ENCODE results near the gene CHRM2. TPM values are rescaled to one million over a fixed set of nuclear protein-coding genes. Genes with fewer than 3 reads are reported as not detected.

Gene CHRM2
- total RNA-seq, 1 donor, result 26.4 TPM

GRCh38 chr7:137007001-137007694 is 138.7 kb downstream of the CHRM2 start:
- no peak for TF ChIP-seq CTCF (IDR thresholded peaks at IDR 0.05; ENCODE audit: insufficient read depth, low read length)
- no peak for DNase-seq (ENCODE audit: low read depth)
- H3K4me3 ChIP-seq (ENCODE audit: low read depth, low read length), result no peak overlapping the region

- DNase-seq (ENCODE audit: low read depth), result no peak
- no peak for TF ChIP-seq CTCF (IDR thresholded peaks at IDR 0.05; ENCODE audit: insufficient read depth, low read length)
- H3K4me3 ChIP-seq (ENCODE audit: low read depth, low read length), result no peak overlapping the region
Observed at GRCh38 chr7:137009404-137009803, 141.0 kb downstream of the CHRM2 start.

- no peak for DNase-seq (ENCODE audit: low read depth)
Observed at GRCh38 chr7:137015015-137015414, 146.6 kb downstream of the CHRM2 start.

GRCh38 chr7:137017221-137017620 is 148.8 kb downstream of the CHRM2 start:
- H3K4me3 ChIP-seq (ENCODE audit: low read depth, low read length), result no peak overlapping the region
- no peak for TF ChIP-seq CTCF (IDR thresholded peaks at IDR 0.05; ENCODE audit: insufficient read depth, low read length)
- no peak for DNase-seq (ENCODE audit: low read depth)

More at GRCh38 chr7:137015015-137015414, 146.6 kb downstream of the CHRM2 start:
- TF ChIP-seq CTCF (IDR thresholded peaks at IDR 0.05; ENCODE audit: insufficient read depth, low read length), result no peak
- H3K4me3 ChIP-seq (ENCODE audit: low read depth, low read length), result no peak overlapping the region

GRCh38 chr7:137018468-137018867 is 150.0 kb downstream of the CHRM2 start:
- DNase-seq (ENCODE audit: low read depth), result no peak
- TF ChIP-seq CTCF (IDR thresholded peaks at IDR 0.05; ENCODE audit: insufficient read depth, low read length), result no peak

GRCh38 chr7:137020351-137020750 is 151.9 kb downstream of the CHRM2 start:
- no peak overlapping the region for H3K4me3 ChIP-seq (ENCODE audit: low read depth, low read length)

More at GRCh38 chr7:137018468-137018867, 150.0 kb downstream of the CHRM2 start:
- H3K4me3 ChIP-seq (ENCODE audit: low read depth, low read length), result no peak overlapping the region

More at GRCh38 chr7:137020351-137020750, 151.9 kb downstream of the CHRM2 start:
- no peak for DNase-seq (ENCODE audit: low read depth)
- TF ChIP-seq CTCF (IDR thresholded peaks at IDR 0.05; ENCODE audit: insufficient read depth, low read length), result no peak

All from fibroblast of the aortic adventitia (primary cell).